Left kidney (tissue), 8 donors: ENCODE results near the gene MBD4. TPM values are rescaled to one million over a fixed set of nuclear protein-coding genes. Genes with fewer than 3 reads are reported as not detected.
"Not testable (repeated sequence)": the region's sequence is repeated elsewhere in the genome, so short reads cannot be mapped to it uniquely, and the experiment has no call there.

Experiments
- DNase-seq: peaks from one replicate; pipeline ENCODE4 v3.0.0-alpha.2; 2013
- long read RNA-seq, 8 donors: transcript quantifications; one replicate each; lab custom pipeline, GENCODE V29; 2026
- polyA plus RNA-seq: library from polyadenylated mRNA; unstranded; fragments of 120-200 nt; gene quantifications from one replicate; pipeline ENCODE4 v1.2.1, GENCODE V29; 2013; ENCODE audit not compliant: insufficient read length

The MBD4 gene
- polyA plus RNA-seq = 54.5 TPM
- long read RNA-seq, donor 1, partial matches to known transcripts = 16 of 22 reads
- long read RNA-seq, donor 1, other reads (novel, unspliced or antisense) = 0 of 22 reads
- long read RNA-seq, donor 2, partial matches to known transcripts = 18 of 25 reads
- long read RNA-seq, donor 2, other reads (novel, unspliced or antisense) = 0 of 25 reads
- long read RNA-seq, donor 3, partial matches to known transcripts = 15 of 19 reads
- long read RNA-seq, donor 3, other reads (novel, unspliced or antisense) = 0 of 19 reads
- long read RNA-seq, donor 4 = 0 reads
- long read RNA-seq, donor 5, transcript MBD4-203 (8 exons, 2,478 nt) = major isoform, 7 of 76 reads
- long read RNA-seq, donor 5, partial matches to known transcripts = 65 of 76 reads
- long read RNA-seq, donor 5, other reads (novel, unspliced or antisense) = 0 of 76 reads
- long read RNA-seq, donor 6, partial matches to known transcripts = 7 of 13 reads
- long read RNA-seq, donor 6, other reads (novel, unspliced or antisense) = 0 of 13 reads
- long read RNA-seq, donor 7, transcript MBD4-203 (8 exons, 2,478 nt) = major isoform, 5 of 18 reads
- long read RNA-seq, donor 7, partial matches to known transcripts = 8 of 18 reads
- long read RNA-seq, donor 7, other reads (novel, unspliced or antisense) = 0 of 18 reads
- long read RNA-seq, donor 8, partial matches to known transcripts = 13 of 18 reads
- long read RNA-seq, donor 8, other reads (novel, unspliced or antisense) = 0 of 18 reads

GRCh38 chr3:129439817-129440617 is at the start of gene MBD4, which contains the start of gene IFT122:
Gene MBD4, minus strand, starts transcription at chr3:129439948. Its CDS starts 115 bp downstream, at chr3:129439833.
Gene IFT122, plus strand, starts transcription at chr3:129440224. Its CDS starts 107 bp downstream, at chr3:129440331.
- DNase-seq = peak; percentile 97

DNA sequence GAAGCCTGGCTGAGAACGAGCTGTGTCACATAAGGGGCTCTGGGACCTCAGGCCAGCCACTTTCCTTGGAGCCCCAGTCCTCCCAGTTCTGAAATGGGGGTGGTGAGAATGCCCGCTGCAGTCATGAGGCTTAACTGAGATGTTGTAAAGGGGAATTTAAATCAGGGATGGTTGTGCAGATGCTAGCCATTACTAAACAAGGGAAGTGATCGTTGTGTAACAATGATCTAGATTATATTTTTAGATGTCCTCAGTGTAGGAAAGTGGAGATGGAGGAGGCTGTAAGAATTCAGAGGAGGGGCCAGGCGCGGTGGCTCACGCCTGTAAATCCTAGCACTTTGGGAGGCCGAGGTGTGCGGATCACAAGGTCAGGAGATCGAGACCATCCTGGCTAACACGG is 49.5 kb upstream of the MBD4 start:
- not testable (repeated sequence) for DNase-seq

DNA sequence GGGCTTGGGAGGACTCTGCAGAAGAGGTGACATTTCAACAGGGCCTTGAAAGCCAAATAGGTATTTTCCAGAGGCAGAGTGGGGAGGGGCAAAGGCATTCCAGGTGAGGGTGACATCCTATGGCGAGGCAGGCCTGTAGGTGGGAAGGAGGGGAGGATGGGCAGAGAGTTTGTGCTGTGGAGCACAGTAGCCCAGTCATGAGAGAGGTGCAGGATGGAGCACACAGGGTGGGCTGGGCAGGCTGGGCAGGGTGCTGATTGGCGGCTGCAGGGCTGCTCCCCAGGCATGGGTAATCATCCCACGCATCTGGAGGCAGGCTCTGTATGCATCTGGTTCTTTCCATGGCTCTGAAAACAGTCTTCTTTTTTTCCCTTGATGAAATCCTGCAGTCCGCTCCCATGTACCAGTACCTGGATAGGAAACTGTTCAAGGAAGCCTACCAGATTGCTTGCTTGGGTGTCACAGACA is 48.2 kb upstream of the MBD4 start:
- not testable (repeated sequence) for DNase-seq

GRCh38 chr3:129487183-129487867 is 47.6 kb upstream of the MBD4 start:
- DNase-seq = no peak

- DNase-seq = no peak
Observed at GRCh38 chr3:129486664-129487035, 46.9 kb upstream of the MBD4 start.

- no peak for DNase-seq
Observed at GRCh38 chr3:129485721-129486663, 46.2 kb upstream of the MBD4 start.

- not testable (repeated sequence) for DNase-seq
Observed at GRCh38 chr3:129485146-129485545, 45.4 kb upstream of the MBD4 start.

- no peak for DNase-seq
Observed at GRCh38 chr3:129483870-129484269, 44.1 kb upstream of the MBD4 start.

DNA sequence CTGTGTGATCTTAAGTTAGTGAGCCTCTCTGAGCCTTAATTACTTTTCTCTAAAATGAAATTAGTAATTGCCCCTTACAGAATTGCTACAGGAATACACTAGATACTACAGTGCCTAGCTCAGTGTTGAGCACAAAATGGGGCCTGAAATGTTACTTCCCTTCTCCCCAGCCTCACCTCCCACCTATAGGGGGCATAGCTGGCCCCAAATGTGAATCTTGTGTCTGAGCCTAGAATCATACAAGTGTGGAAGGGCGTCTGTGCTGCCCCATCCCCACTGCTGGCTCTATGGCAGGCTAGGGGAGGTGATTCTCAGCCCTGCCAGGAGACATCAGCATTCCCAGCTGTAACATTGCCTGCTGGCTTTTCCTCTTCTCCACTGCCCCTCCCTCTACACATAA is 43.0 kb upstream of the MBD4 start:
- DNase-seq = no peak

- DNase-seq = no peak
Observed at GRCh38 chr3:129481766-129482332, 42.1 kb upstream of the MBD4 start.

- DNase-seq = peak; percentile 59
Observed at GRCh38 chr3:129481225-129481765, 41.5 kb upstream of the MBD4 start.

DNA sequence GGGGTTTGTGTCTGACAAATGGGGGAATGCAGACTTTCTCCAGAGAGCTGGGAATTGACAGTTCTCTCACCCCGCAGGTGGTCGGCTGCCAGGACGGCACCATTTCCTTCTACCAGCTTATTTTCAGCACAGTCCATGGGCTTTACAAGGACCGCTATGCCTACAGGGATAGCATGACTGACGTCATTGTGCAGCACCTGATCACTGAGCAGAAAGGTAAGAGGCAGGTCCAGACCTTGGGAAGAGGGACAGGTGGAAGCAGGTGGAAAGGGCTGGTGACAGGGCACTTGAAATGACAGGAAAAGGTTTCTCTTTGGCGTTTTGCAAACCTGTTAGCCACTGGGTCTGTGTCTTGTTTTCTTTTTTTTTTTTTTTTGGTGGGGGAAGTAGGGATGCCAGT is 36.8 kb upstream of the MBD4 start:
- DNase-seq = no peak

- DNase-seq = no peak
Observed at GRCh38 chr3:129475863-129476262, 36.1 kb upstream of the MBD4 start.

DNA sequence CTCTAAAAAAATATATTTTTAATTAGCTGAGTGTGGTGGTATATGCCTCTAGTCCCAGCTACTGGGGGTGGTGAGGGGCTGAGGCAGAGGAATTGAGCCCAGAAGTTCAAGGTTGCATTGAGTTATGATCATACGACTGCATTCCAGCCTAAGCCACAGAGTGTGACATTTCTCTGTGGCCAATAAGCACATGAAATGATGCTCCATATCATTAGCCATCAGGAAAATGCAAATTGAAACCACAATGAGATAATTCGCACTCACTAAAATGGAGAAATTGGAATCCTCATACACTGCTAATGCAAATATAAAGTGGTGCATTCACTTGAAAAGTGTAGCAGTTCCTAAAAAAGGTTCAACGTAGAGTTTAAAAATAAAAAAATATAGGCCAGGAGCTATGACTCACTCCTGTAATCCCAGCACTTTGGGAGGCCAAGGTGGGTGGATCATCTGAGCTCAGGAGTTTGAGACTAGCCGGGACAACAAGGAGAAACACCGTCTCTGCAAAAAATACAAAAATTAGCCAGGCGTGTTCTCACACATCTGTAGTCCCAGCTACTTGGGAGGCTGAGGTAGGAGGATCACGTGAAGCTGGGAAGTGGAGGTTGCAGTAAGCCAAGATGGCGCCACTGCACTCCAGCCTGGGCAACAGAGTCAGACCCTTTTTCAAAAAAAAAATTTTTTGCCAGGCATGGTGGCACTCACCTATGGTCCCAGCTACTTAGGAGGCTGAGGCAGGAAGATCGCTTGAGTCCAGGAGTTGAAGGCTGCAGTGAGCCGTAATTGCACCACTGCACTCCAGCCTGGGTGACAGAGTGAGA is 35.4 kb upstream of the MBD4 start:
- DNase-seq = no peak

DNA sequence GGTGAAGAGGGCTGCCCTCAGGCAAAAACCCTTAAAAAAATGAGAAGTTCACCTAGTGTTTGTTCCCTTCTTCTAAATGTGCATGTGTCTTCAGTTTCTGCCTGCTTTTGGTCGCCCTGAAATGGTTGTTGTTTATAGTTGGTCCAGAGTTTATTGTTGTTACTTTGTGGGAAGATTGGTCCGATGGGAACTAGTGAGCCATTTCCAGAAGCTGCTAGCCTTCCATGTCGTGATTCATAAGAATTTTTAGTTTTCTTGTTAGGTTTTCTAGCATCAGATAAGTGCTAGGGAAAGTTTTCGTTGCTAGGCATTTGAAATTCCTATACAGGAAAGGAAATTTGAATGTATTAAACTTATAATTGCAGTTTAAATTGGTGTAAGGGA is 34.0 kb upstream of the MBD4 start:
- no peak for DNase-seq

GRCh38 chr3:129473067-129473768 is 33.5 kb upstream of the MBD4 start:
- no peak for DNase-seq

GRCh38 chr3:129470861-129471260 is 31.1 kb upstream of the MBD4 start:
- DNase-seq = no peak

DNA sequence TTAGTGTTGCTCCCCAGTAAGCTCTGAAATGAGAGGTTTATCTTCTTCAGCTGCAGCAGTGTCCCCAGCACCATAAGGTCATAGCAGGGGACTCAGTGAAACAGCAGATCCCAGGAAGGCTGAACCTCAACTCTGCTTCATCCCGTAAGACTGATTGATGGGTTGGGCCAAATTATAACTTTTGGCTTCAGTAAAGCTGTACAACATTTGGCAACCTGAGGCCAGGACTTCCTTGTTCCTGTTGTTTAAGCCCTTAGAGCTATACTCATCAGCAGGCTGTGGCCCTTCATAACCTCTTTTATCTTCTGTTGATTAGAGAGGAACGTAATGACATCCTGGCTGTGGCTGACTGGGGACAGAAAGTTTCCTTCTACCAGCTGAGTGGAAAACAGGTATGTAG is 29.3 kb upstream of the MBD4 start:
- no peak for DNase-seq
